SK-N-SH treated with all-trans-retinoic acid at 6 μM for 48 hours (cell line): ENCODE results near the gene C6orf136.

Source experiments
- ESRRG ChIP-seq: fragments of 250-450 bp; sonication (Bioruptor Pico); IDR thresholded peaks from 2 replicates; pipeline ENCODE4 v1.6.1; 2021; ENCODE audit warnings: mild to moderate bottlenecking
- RARB ChIP-seq: fragments of 250-450 bp; sonication (Bioruptor Pico); IDR thresholded peaks from 2 replicates; pipeline ENCODE4 v1.8.0; 2021; ENCODE audit warnings: mild to moderate bottlenecking, moderate library complexity
- SNAI2 ChIP-seq: fragments of 250-450 bp; sonication (Bioruptor Pico); IDR thresholded peaks from 2 replicates; pipeline ENCODE4 v1.5.0; 2020; ENCODE audit warnings: mild to moderate bottlenecking, moderate library complexity
- TF ChIP-seq, protein P1 (sequence below): fragments of 250-450 bp; sonication (Bioruptor Pico); IDR thresholded peaks from 2 replicates; pipeline ENCODE4 v1.8.0; 2021; ENCODE audit warnings: low read depth, mild to moderate bottlenecking, moderate library complexity, borderline replicate concordance

DNA sequence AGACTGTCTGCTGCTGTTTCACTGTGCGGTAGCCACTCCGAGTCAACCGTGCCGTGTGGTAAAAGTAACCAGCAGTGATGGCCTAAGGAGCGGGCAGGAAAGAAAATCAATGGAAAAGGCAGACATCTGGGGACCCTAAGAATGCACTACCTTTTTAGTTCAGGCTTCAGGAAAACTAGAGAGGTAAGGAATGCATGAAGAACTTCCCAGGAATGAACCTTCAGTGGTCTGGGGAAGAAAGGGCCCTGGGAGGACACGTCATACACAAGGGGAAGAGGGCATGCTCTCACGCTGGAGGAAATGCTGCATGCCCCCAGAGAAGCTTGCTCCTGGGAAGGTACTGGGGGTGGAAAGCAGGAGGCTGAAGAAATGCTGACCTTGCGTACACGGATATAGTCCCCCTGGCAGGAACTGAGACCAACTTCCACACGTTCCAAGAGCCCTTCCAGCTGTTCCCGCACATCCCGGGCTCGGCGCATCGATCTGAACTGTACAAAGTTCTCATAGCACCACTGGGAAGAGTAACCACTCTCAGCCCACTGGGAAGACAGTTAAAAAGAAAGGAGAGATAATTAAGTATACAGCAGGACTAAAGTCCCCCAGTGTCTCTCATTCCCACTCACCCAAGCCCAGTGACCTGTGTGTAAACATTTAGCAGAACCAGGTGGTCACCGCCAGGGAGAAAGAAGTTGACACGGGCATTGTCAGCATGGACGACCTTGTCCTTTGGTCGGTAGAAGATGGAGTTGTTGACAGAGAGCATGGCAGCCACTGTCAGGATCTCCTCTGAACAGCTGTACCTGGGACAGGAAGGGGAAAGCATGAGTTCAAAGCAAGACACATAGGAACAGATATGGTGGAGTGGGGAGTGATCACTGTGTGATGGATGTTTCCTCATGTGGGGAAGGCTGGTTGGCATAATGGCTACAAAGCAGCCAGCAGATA, 8.1 kb downstream of the C6orf136 start:
- TF ChIP-seq SNAI2 (CRISPR knock-in tag) (no peak), ESRRG (CRISPR knock-in tag) (no peak), RARB (CRISPR knock-in tag) (no peak)
- TF ChIP-seq, protein P1, sequence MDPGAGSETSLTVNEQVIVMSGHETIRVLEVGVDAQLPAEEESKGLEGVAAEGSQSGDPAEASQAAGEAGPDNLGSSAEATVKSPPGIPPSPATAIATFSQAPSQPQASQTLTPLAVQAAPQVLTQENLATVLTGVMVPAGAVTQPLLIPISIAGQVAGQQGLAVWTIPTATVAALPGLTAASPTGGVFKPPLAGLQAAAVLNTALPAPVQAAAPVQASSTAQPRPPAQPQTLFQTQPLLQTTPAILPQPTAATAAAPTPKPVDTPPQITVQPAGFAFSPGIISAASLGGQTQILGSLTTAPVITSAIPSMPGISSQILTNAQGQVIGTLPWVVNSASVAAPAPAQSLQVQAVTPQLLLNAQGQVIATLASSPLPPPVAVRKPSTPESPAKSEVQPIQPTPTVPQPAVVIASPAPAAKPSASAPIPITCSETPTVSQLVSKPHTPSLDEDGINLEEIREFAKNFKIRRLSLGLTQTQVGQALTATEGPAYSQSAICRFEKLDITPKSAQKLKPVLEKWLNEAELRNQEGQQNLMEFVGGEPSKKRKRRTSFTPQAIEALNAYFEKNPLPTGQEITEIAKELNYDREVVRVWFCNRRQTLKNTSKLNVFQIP (CRISPR knock-in tag) = no peak
